PC-9 (cell line): Measurements from ENCODE around the gene NUDT5.

Experiments
- EZH2 ChIP-seq: fragments of 200-600 bp; sonication (generic); IDR thresholded peaks from 2 replicates; pipeline ENCODE4 v1.8.0; 2017; ENCODE audit warnings: antibody characterized with exemption, low read depth
- TF ChIP-seq, protein P1 (sequence below): fragments of 200-600 bp; sonication (generic); conservative IDR thresholded peaks from 2 replicates; pipeline ENCODE4 v1.6.1; 2017; ENCODE audit warnings: mixed run types, antibody characterized with exemption, mild to moderate bottlenecking, moderate library complexity

DNA sequence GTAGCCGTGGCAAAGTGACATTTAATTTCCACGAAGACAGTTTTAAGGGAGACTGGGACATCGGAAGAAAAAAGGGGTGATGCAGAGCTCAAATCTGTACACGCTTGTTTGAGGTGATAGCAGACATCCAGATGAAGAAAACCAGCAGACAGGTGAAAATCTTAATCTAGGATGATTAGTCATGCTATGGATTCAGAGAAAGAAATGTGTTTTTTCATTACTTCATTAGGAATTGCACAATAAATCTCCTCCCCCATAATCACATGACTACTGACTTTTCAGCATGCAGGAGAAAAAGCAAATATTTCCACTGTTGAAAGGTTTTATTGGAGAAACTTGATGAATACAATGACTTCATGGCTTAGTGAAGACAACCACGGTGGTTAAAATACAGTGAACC lies 2.5 kb downstream of the NUDT5 start:
- TF ChIP-seq, protein P1, sequence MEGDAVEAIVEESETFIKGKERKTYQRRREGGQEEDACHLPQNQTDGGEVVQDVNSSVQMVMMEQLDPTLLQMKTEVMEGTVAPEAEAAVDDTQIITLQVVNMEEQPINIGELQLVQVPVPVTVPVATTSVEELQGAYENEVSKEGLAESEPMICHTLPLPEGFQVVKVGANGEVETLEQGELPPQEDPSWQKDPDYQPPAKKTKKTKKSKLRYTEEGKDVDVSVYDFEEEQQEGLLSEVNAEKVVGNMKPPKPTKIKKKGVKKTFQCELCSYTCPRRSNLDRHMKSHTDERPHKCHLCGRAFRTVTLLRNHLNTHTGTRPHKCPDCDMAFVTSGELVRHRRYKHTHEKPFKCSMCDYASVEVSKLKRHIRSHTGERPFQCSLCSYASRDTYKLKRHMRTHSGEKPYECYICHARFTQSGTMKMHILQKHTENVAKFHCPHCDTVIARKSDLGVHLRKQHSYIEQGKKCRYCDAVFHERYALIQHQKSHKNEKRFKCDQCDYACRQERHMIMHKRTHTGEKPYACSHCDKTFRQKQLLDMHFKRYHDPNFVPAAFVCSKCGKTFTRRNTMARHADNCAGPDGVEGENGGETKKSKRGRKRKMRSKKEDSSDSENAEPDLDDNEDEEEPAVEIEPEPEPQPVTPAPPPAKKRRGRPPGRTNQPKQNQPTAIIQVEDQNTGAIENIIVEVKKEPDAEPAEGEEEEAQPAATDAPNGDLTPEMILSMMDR, result no peak
- TF ChIP-seq EZH2, result no peak
